Neural progenitor cell (in vitro differentiated cells): ENCODE data around the gene SDC4. TPM values are rescaled to one million over a fixed set of nuclear protein-coding genes. Genes with fewer than 3 reads are reported as not detected.
"Not testable (repeated sequence)": the region's sequence is repeated elsewhere in the genome, so short reads cannot be mapped to it uniquely, and the experiment has no call there.

ENCODE experiments used
- DNase-seq: peaks from one replicate; pipeline ENCODE4 v3.0.0-alpha.2; 2016; ENCODE audit warnings: low spot score
- H2AFZ ChIP-seq: fragments of 200-600 bp; sonication (generic); replicated peaks from 2 replicates; pipeline ENCODE4 v1.6.1; 2016; ENCODE audit warnings: antibody characterized with exemption
- H3F3A ChIP-seq: fragments of 200-600 bp; sonication (generic); 2 replicates; pipeline ENCODE4 v1.6.1; 2016; ENCODE audit warnings: antibody characterized with exemption, low read depth
- H3K27ac ChIP-seq: fragments of 200-600 bp; sonication (generic); 2 replicates; pipeline ENCODE4 v1.5.1; 2016; ENCODE audit warnings: mild to moderate bottlenecking
- H3K27me3 ChIP-seq: fragments of 200-600 bp; sonication (generic); 2 replicates; pipeline ENCODE4 v1.6.1; 2016; ENCODE audit warnings: mild to moderate bottlenecking, moderate library complexity
- H3K36me3 ChIP-seq: fragments of 200-600 bp; sonication (generic); 2 replicates; pipeline ENCODE4 v1.5.1; 2016
- H3K4me1 ChIP-seq: fragments of 200-600 bp; sonication (generic); 2 replicates; pipeline ENCODE4 v1.6.1; 2016; ENCODE audit warnings: mixed run types
- H3K4me2 ChIP-seq: fragments of 200-600 bp; sonication (generic); 2 replicates; pipeline ENCODE4 v1.6.1; 2016
- H3K4me3 ChIP-seq: fragments of 200-600 bp; sonication (generic); 2 replicates; pipeline ENCODE4 v1.5.1; 2016
- H3K79me2 ChIP-seq: fragments of 200-600 bp; sonication (generic); 2 replicates; pipeline ENCODE4 v1.6.1; 2016; ENCODE audit warnings: low read depth
- H3K9ac ChIP-seq: fragments of 200-600 bp; sonication (generic); 2 replicates; pipeline ENCODE4 v1.6.1; 2016
- H3K9me3 ChIP-seq: fragments of 200-600 bp; sonication (generic); 2 replicates; pipeline ENCODE4 v1.5.1; 2016; ENCODE audit warnings: low read depth
- H4K20me1 ChIP-seq: fragments of 200-600 bp; sonication (generic); 2 replicates; pipeline ENCODE4 v1.6.1; 2016; ENCODE audit warnings: low read depth
- H3K27ac Mint-ChIP-seq: 3 replicates; pipeline ENCODE4 v1.8.0; 2021; ENCODE audit warnings: mixed read lengths
- H3K27me3 Mint-ChIP-seq: 2 replicates; pipeline ENCODE4 v1.8.0; 2022; ENCODE audit warnings: low read depth, mild to moderate bottlenecking, inconsistent platforms, moderate library complexity, mixed read lengths; ENCODE audit not compliant: insufficient read depth
- H3K36me3 Mint-ChIP-seq: 3 replicates; pipeline ENCODE4 v1.8.0; 2021; ENCODE audit warnings: mixed read lengths
- H3K4me1 Mint-ChIP-seq: 3 replicates; pipeline ENCODE4 v1.8.0; 2021; ENCODE audit warnings: mixed read lengths
- H3K4me3 Mint-ChIP-seq: 3 replicates; pipeline ENCODE4 v1.8.0; 2021; ENCODE audit warnings: mild to moderate bottlenecking, moderate library complexity, mixed read lengths
- H3K9me3 Mint-ChIP-seq: 3 replicates; pipeline ENCODE4 v1.8.0; 2020; ENCODE audit warnings: mixed read lengths
- EZH2 ChIP-seq: fragments of 200-600 bp; sonication (generic); IDR thresholded peaks from 2 replicates; pipeline ENCODE4 v1.6.1; 2017; ENCODE audit warnings: antibody characterized with exemption, mild to moderate bottlenecking, moderate library complexity
- EZH2phosphoT487 ChIP-seq: fragments of 200-600 bp; sonication (generic); IDR thresholded peaks from 2 replicates; pipeline ENCODE4 v1.6.1; 2017; ENCODE audit warnings: antibody characterized with exemption
- total RNA-seq: library from RNA; depleted of rRNA; stranded (reverse); fragments of >200 nt; gene quantifications from 2 replicates; pipeline ENCODE4 v1.2.3, GENCODE V29; 2015; ENCODE audit warnings: low replicate concordance
- TF ChIP-seq, protein P1 (sequence below): fragments of 200-600 bp; sonication (generic); IDR thresholded peaks from 2 replicates; pipeline ENCODE4 v1.5.1; 2017; ENCODE audit warnings: antibody characterized with exemption, mild to moderate bottlenecking

SDC4 gene
- total RNA-seq, 1 donor from 2014 or later = 19.3 TPM

- Histone ChIP-seq H3F3A (no peaks in the 10 kb centered on the region), H3K9me3 (no peaks in the 10 kb centered on the region), H3K27me3 (no peaks in the 10 kb centered on the region), H3K4me2 (no peak overlapping the region), H3K36me3 (no peaks in the 10 kb centered on the region), H3K9ac (no peak overlapping the region), H3K4me3 (no peak overlapping the region), H4K20me1 (no peaks in the 10 kb centered on the region), H3K27ac (no peak overlapping the region), H3K79me2 (no peaks in the 10 kb centered on the region), H3K4me1 (peaks cover 11% of the 10 kb centered on the region), H2AFZ (no peak overlapping the region)
- peaks cover 6% of the 10 kb centered on the region for H3K27me3 Mint-ChIP-seq
- TF ChIP-seq, protein P1, sequence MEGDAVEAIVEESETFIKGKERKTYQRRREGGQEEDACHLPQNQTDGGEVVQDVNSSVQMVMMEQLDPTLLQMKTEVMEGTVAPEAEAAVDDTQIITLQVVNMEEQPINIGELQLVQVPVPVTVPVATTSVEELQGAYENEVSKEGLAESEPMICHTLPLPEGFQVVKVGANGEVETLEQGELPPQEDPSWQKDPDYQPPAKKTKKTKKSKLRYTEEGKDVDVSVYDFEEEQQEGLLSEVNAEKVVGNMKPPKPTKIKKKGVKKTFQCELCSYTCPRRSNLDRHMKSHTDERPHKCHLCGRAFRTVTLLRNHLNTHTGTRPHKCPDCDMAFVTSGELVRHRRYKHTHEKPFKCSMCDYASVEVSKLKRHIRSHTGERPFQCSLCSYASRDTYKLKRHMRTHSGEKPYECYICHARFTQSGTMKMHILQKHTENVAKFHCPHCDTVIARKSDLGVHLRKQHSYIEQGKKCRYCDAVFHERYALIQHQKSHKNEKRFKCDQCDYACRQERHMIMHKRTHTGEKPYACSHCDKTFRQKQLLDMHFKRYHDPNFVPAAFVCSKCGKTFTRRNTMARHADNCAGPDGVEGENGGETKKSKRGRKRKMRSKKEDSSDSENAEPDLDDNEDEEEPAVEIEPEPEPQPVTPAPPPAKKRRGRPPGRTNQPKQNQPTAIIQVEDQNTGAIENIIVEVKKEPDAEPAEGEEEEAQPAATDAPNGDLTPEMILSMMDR = no peak
- TF ChIP-seq EZH2 (no peak), EZH2phosphoT487 (no peak)
- peaks cover 8% of the 10 kb centered on the region for H3K4me1 Mint-ChIP-seq
- H3K4me3 Mint-ChIP-seq = no peak overlapping the region
- no peaks in the 10 kb centered on the region for H3K36me3 Mint-ChIP-seq
- H3K9me3 Mint-ChIP-seq = no peaks in the 10 kb centered on the region
- no peak for DNase-seq
- no peak overlapping the region for H3K27ac Mint-ChIP-seq
Measured at GRCh38 chr20:45354423-45355208, 6.4 kb upstream of the SDC4 start.

DNA sequence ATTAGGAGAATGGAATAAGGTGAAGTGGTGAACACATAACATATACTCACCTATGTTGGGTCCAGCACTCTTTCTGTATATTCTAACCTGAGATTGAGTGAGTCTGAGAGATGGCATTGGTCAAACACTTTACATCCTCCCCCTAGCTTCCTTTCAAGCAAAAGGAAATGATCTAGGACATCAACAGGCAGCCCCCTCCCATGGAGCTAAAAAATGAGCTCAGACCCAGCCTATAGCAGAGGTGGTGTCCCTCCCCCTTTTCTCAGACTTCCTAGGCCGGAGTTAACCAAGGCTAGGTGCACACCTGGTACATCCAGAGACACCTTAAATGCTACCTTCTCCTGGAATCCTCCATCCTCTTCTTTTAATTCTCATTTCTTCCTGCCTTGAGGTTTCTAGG, 5.5 kb upstream of the SDC4 start:
- peaks cover 3% of the 10 kb centered on the region for H3F3A ChIP-seq
- no peaks in the 10 kb centered on the region for H3K36me3 ChIP-seq
- H3K27ac Mint-ChIP-seq = no peak overlapping the region
- peaks cover 6% of the 10 kb centered on the region for H3K4me1 Mint-ChIP-seq
- H2AFZ ChIP-seq = no peak overlapping the region
- TF ChIP-seq EZH2 (no peak), EZH2phosphoT487 (no peak)
- TF ChIP-seq, protein P1 = no peak
- no peak overlapping the region for H3K4me2 ChIP-seq
- H3K9ac ChIP-seq = no peak overlapping the region
- no peaks in the 10 kb centered on the region for H3K9me3 ChIP-seq
- DNase-seq = no peak
- H3K4me1 ChIP-seq = peaks cover 11% of the 10 kb centered on the region
- H3K9me3 Mint-ChIP-seq = no peaks in the 10 kb centered on the region
- no peak overlapping the region for H3K27ac ChIP-seq
- no peak overlapping the region for H3K4me3 Mint-ChIP-seq
- H3K79me2 ChIP-seq = no peaks in the 10 kb centered on the region
- no peaks in the 10 kb centered on the region for H3K27me3 ChIP-seq
- H3K36me3 Mint-ChIP-seq = no peaks in the 10 kb centered on the region
- no peaks in the 10 kb centered on the region for H4K20me1 ChIP-seq
- peaks cover 6% of the 10 kb centered on the region for H3K27me3 Mint-ChIP-seq
- no peak overlapping the region for H3K4me3 ChIP-seq

- no peak for DNase-seq
- no peaks in the 10 kb centered on the region for H3K27me3 ChIP-seq
- no peaks in the 10 kb centered on the region for H3K9me3 ChIP-seq
- H3K36me3 ChIP-seq = no peaks in the 10 kb centered on the region
- H3K27ac ChIP-seq = no peak overlapping the region
- peaks cover 6% of the 10 kb centered on the region for H3F3A ChIP-seq
- H3K9ac ChIP-seq = no peak overlapping the region
- H3K36me3 Mint-ChIP-seq = no peaks in the 10 kb centered on the region
- peaks cover under 1% of the 10 kb centered on the region for H3K79me2 ChIP-seq
- no peak overlapping the region for H3K4me3 Mint-ChIP-seq
- H3K9me3 Mint-ChIP-seq = no peaks in the 10 kb centered on the region
- TF ChIP-seq EZH2phosphoT487 = no peak
- TF ChIP-seq EZH2 = no peak
- TF ChIP-seq, protein P1 = no peak
- peaks cover 9% of the 10 kb centered on the region for H3K4me1 Mint-ChIP-seq
- peaks cover 5% of the 10 kb centered on the region for H3K27me3 Mint-ChIP-seq
- no peak overlapping the region for H3K4me3 ChIP-seq
- H4K20me1 ChIP-seq = no peaks in the 10 kb centered on the region
- no peak overlapping the region for H3K4me2 ChIP-seq
- H2AFZ ChIP-seq = no peak overlapping the region
- peaks cover 5% of the 10 kb centered on the region for H3K4me1 ChIP-seq
- H3K27ac Mint-ChIP-seq = no peak overlapping the region
Measured at GRCh38 chr20:45352729-45353128, 4.5 kb upstream of the SDC4 start.

- not testable (repeated sequence) for H3K9me3 ChIP-seq, H3K27me3 Mint-ChIP-seq, H3K4me3 ChIP-seq, H3F3A ChIP-seq, DNase-seq, H2AFZ ChIP-seq, H4K20me1 ChIP-seq, H3K36me3 Mint-ChIP-seq, H3K27me3 ChIP-seq, H3K4me3 Mint-ChIP-seq, H3K36me3 ChIP-seq, H3K9ac ChIP-seq, H3K9me3 Mint-ChIP-seq, H3K27ac Mint-ChIP-seq, H3K4me2 ChIP-seq, H3K27ac ChIP-seq
- H3K4me1 Mint-ChIP-seq = peaks cover 27% of the 10 kb centered on the region
- peaks cover 19% of the 10 kb centered on the region for H3K79me2 ChIP-seq
- peaks cover 20% of the 10 kb centered on the region for H3K4me1 ChIP-seq
Measured at GRCh38 chr20:45350795-45351194, 2.6 kb upstream of the SDC4 start.
